SHP77 (cell line): Measurements from ENCODE around the gene PLEKHN1.
"Not testable (repeated sequence)": the region's sequence is repeated elsewhere in the genome, so short reads cannot be mapped to it uniquely, and the experiment has no call there.

Source experiments
- DNase-seq, 2 experiments: peaks; one replicate each; lab custom pipeline; 2025; lab: John Stamatoyannopoulos, UW

The PLEKHN1 gene

GRCh38 chr1:992362-992761 is 26.1 kb downstream of the PLEKHN1 start:
- no peak for DNase-seq

GRCh38 chr1:993379-993995 is 27.2 kb downstream of the PLEKHN1 start:
- DNase-seq: no peak

- DNase-seq: not testable (repeated sequence)
These were observed 28.3 kb downstream of the PLEKHN1 start for GRCh38 chr1:994546-994945.

- DNase-seq: no peak
These were observed 29.7 kb downstream of the PLEKHN1 start for GRCh38 chr1:995665-996633.

GRCh38 chr1:996851-997712 is 30.8 kb downstream of the PLEKHN1 start:
- DNase-seq: no peak

- DNase-seq: no peak
These were observed 31.4 kb downstream of the PLEKHN1 start for GRCh38 chr1:997713-997992.

- DNase-seq: no peak
These were observed 31.9 kb downstream of the PLEKHN1 start for GRCh38 chr1:997993-998744.

GRCh38 chr1:998745-998994 is 32.4 kb downstream of the PLEKHN1 start:
- no peak for DNase-seq

GRCh38 chr1:998995-999724 is 32.9 kb downstream of the PLEKHN1 start:
- no peak for DNase-seq

- DNase-seq: no peak
These were observed 33.6 kb downstream of the PLEKHN1 start, which contains the start of gene HES4 for GRCh38 chr1:999725-1000356. HES4 (minus strand) TSS chr1:1000097; CDS start chr1:999973, 124 bp downstream.

- no peak for DNase-seq
These were observed 34.2 kb downstream of the PLEKHN1 start for GRCh38 chr1:1000357-1001056.

- DNase-seq: no peak
These were observed 34.9 kb downstream of the PLEKHN1 start for GRCh38 chr1:1001057-1001783.

- DNase-seq: no peak
These were observed 37.5 kb downstream of the PLEKHN1 start for GRCh38 chr1:1003618-1004419.

GRCh38 chr1:1004420-1004779 is 38.1 kb downstream of the PLEKHN1 start:
- no peak for DNase-seq

- DNase-seq: peak; percentile 27 to 59
These were observed 38.8 kb downstream of the PLEKHN1 start for GRCh38 chr1:1004780-1005697.

- DNase-seq: no peak
These were observed 39.6 kb downstream of the PLEKHN1 start for GRCh38 chr1:1005774-1006304.
